SK-N-SH (cell line): ENCODE data around the gene TRPM7. TPM values are rescaled to one million over a fixed set of nuclear protein-coding genes. Genes with fewer than 3 reads are reported as not detected.

Source experiments
- CTCF ChIA-PET: fragments of 300-600, 350-600 bp; formaldehyde crosslinking; extraction: SDS; loops from one replicate; lab custom pipeline; 2021; lab: Yijun Ruan, JAX
- POLR2A ChIA-PET: fragments of 350-600 bp; sonication (Branson Sonifier 250); formaldehyde crosslinking; extraction: SDS; loops from one replicate; lab custom pipeline; 2020; ENCODE audit warnings: antibody characterized with exemption, inconsistent platforms; lab: Yijun Ruan, JAX
- DNase-seq: peaks from one replicate; pipeline ENCODE4 v3.0.0; 2012
- H2AFZ ChIP-seq: fragments of 200-600 bp; sonication (generic); 2 replicates; pipeline ENCODE4 v1.8.1; 2016; ENCODE audit warnings: antibody characterized with exemption, mild to moderate bottlenecking, low read depth
- H3F3A ChIP-seq: fragments of 200-600 bp; sonication (generic); replicated peaks from 2 replicates; pipeline ENCODE3; 2016; ENCODE audit warnings: antibody characterized with exemption, mild to moderate bottlenecking; ENCODE audit not compliant: insufficient read depth
- H3K27ac ChIP-seq, 2 experiments: fragments of 200-500 bp in 1 of 2; fragments of 200-600 bp in 1 of 2; sonication (Bioruptor generic) in 1 of 2; sonication (generic), shearing (Covaris generic) in 1 of 2; 2 replicates each; pipeline versions ENCODE4 v1.5.1 to v1.6.1; 2014 to 2016; ENCODE audit warnings: low read depth in 2 of 2, inconsistent platforms in 1 of 2, low read length in 1 of 2, mild to moderate bottlenecking in 1 of 2, mixed read lengths in 1 of 2
- H3K27me3 ChIP-seq: fragments of 200-600 bp; sonication (generic), shearing (Covaris generic); 2 replicates; pipeline ENCODE4 v1.6.1; 2016; ENCODE audit warnings: mixed run types; ENCODE audit not compliant: insufficient read depth
- H3K36me3 ChIP-seq, 2 experiments: fragments of 200-500 bp in 1 of 2; fragments of 200-600 bp in 1 of 2; sonication (Bioruptor generic) in 1 of 2; sonication (generic) in 1 of 2; replicated peaks in 1 of 2; 2 replicates each; pipeline versions ENCODE3 to v1.5.1; 2014 to 2016; ENCODE audit warnings: low read length in 1 of 2, mild to moderate bottlenecking in 1 of 2; ENCODE audit not compliant: insufficient read depth in 2 of 2, control insufficient read depth in 1 of 2
- H3K4me1 ChIP-seq, 2 experiments: fragments of 200-500 bp in 1 of 2; fragments of 200-600 bp in 1 of 2; sonication (Bioruptor generic) in 1 of 2; sonication (generic), shearing (Covaris generic) in 1 of 2; 2 replicates each; pipeline versions ENCODE4 v1.5.1 to v1.6.1; 2014 to 2016; ENCODE audit warnings: low read depth in 1 of 2, low read length in 1 of 2, mixed run types in 1 of 2; ENCODE audit not compliant: insufficient read depth in 2 of 2, control insufficient read depth in 1 of 2
- H3K4me2 ChIP-seq: fragments of 200-600 bp; sonication (generic), shearing (Covaris generic); 2 replicates; pipeline ENCODE4 v1.6.1; 2017; ENCODE audit warnings: mixed run types
- H3K4me3 ChIP-seq, 2 experiments: fragments of 200-500 bp in 1 of 2; fragments of 200-600 bp in 1 of 2; sonication (Bioruptor generic) in 1 of 2; sonication (generic), shearing (Covaris generic) in 1 of 2; 2 replicates each; pipeline versions ENCODE4 v1.5.1 to v1.8.1; 2014 to 2016; ENCODE audit warnings: low read depth in 2 of 2, inconsistent platforms in 1 of 2, low read length in 1 of 2, mild to moderate bottlenecking in 1 of 2, mixed read lengths in 1 of 2, moderate library complexity in 1 of 2
- H3K79me2 ChIP-seq: fragments of 200-600 bp; sonication (generic); 2 replicates; pipeline ENCODE4 v1.8.1; 2017; ENCODE audit warnings: mild to moderate bottlenecking; ENCODE audit not compliant: insufficient read depth
- H3K9ac ChIP-seq: fragments of 200-600 bp; sonication (generic); 2 replicates; pipeline ENCODE4 v1.6.1; 2017; ENCODE audit warnings: mixed run types
- H3K9me2 ChIP-seq: fragments of 200-600 bp; sonication (generic); 2 replicates; pipeline ENCODE4 v1.6.1; 2017; ENCODE audit warnings: mixed run types
- H3K9me3 ChIP-seq: fragments of 200-600 bp; sonication (generic); 2 replicates; pipeline ENCODE4 v1.6.1; 2017; ENCODE audit warnings: mixed run types, mild to moderate bottlenecking, moderate library complexity
- H4K20me1 ChIP-seq: fragments of 200-600 bp; sonication (generic); 2 replicates; pipeline ENCODE4 v1.6.1; 2017; ENCODE audit warnings: mild to moderate bottlenecking, mixed run types; ENCODE audit not compliant: insufficient read depth
- EZH2phosphoT487 ChIP-seq: fragments of 200-600 bp; sonication (generic); IDR thresholded peaks from 2 replicates; pipeline ENCODE4 v1.6.1; 2017; ENCODE audit warnings: low read depth, mixed run types, mild to moderate bottlenecking, antibody characterized with exemption, moderate library complexity, borderline replicate concordance
- FOXJ3 ChIP-seq: sonication (generic); formaldehyde crosslinking; IDR thresholded peaks from 2 replicates; pipeline ENCODE4 v1.5.1; 2020; ENCODE audit warnings: mild to moderate bottlenecking, missing genetic modification reagents
- FOXM1 ChIP-seq: IDR thresholded peaks from 2 replicates; pipeline ENCODE4 v1.4.0; 2012; ENCODE audit warnings: low read depth, mild to moderate bottlenecking
- MAX ChIP-seq: IDR thresholded peaks from 2 replicates; pipeline ENCODE4 v1.4.0; 2012; ENCODE audit warnings: low read depth
- NRF1 ChIP-seq: IDR thresholded peaks from 2 replicates; pipeline ENCODE4 v1.6.1; 2012; ENCODE audit warnings: low read depth, mild to moderate bottlenecking, low read length
- RXRA ChIP-seq: IDR thresholded peaks from 2 replicates; pipeline ENCODE4 v1.4.0; 2012; ENCODE audit warnings: low read depth, mild to moderate bottlenecking, borderline replicate concordance
- SIN3A ChIP-seq: IDR thresholded peaks from 2 replicates; pipeline ENCODE4 v1.6.1; 2012; ENCODE audit warnings: low read depth, mild to moderate bottlenecking, low read length, moderate library complexity, borderline replicate concordance
- TAF1 ChIP-seq: IDR thresholded peaks from 2 replicates; pipeline ENCODE4 v1.6.1; 2012; ENCODE audit warnings: low read depth, mild to moderate bottlenecking, low read length, moderate library complexity, borderline replicate concordance
- TCF12 ChIP-seq: IDR thresholded peaks from 2 replicates; pipeline ENCODE4 v1.4.0; 2012
- YY1 ChIP-seq: IDR thresholded peaks from 2 replicates; pipeline ENCODE4 v1.4.0; 2012; ENCODE audit warnings: low read depth, mild to moderate bottlenecking
- WGBS: methylation state at CpG from one replicate; pipeline ENCODE4 v1.1.6; 2017; ENCODE audit warnings: low lambda C conversion rate; 5-methylcytosine and 5-hydroxymethylcytosine counted together
- polyA plus RNA-seq, 3 experiments: library from polyadenylated mRNA; depleted of rRNA; stranded (reverse); fragments of >200 nt; gene quantifications; 2 replicates each; pipeline ENCODE4 v1.2.3, GENCODE V29; 2012
- TF ChIP-seq, protein P1 (sequence below): fragments of 150-350 bp; IDR thresholded peaks from 2 replicates; pipeline ENCODE4 v1.6.1; 2017; ENCODE audit warnings: antibody characterized with exemption, low read length, low read depth, borderline replicate concordance
- TF ChIP-seq, protein P2 (sequence below): IDR thresholded peaks from 2 replicates; pipeline ENCODE4 v1.4.0; 2012; ENCODE audit warnings: low read depth, borderline replicate concordance
- TF ChIP-seq, protein P3 (sequence below): IDR thresholded peaks from 2 replicates; pipeline ENCODE4 v1.6.1; 2012; ENCODE audit warnings: mild to moderate bottlenecking, low read depth, low read length, moderate library complexity
- TF ChIP-seq, protein P4 (sequence below): IDR thresholded peaks from 2 replicates; pipeline ENCODE4; 2012

The TRPM7 gene
- polyA plus RNA-seq, 1 of the 3 experiments (the other 2 are of a cell fraction): 5.1 TPM

DNA sequence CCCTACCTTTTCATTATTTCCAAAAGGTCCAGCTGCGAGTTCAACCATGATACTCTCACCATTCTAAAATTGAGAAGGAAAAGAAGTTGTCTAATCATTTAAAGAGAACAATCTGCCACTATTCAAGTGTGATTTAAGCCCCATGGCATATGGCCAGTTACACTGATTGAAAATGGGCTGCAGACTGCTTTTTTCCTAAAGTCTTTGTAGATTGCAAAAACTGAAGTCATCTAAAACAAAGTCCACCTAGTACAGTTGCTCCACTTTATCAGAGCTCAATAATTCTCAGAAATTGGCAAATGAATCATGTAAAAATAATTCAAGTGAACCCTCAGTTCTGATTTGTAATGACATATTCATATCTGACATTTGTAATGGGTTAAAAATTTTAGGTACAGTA is 39.7 kb upstream of the TRPM7 start:
- Histone ChIP-seq H3K4me2 (no peak overlapping the region), H3K79me2 (no peaks in the 10 kb centered on the region), H3K4me3 (no peak overlapping the region), H3K9me3 (no peaks in the 10 kb centered on the region), H3F3A (no peaks in the 10 kb centered on the region), H3K27ac (no peak overlapping the region), H3K4me1 (no peaks in the 10 kb centered on the region), H3K9me2 (no peaks in the 10 kb centered on the region), H3K36me3 (peaks cover 13 to 29% of the 10 kb centered on the region in 2 experiments), H2AFZ (no peak overlapping the region), H4K20me1 (no peaks in the 10 kb centered on the region), H3K9ac (no peak overlapping the region), H3K27me3 (no peaks in the 10 kb centered on the region)
- DNase-seq: no peak
- POLR2A ChIA-PET: no interaction called here
- WGBS: 100% methylated on average over 1 of the region's 1 CpG
- TF ChIP-seq SIN3A (no peak), TCF12 (no peak)
- TF ChIP-seq, protein P1, sequence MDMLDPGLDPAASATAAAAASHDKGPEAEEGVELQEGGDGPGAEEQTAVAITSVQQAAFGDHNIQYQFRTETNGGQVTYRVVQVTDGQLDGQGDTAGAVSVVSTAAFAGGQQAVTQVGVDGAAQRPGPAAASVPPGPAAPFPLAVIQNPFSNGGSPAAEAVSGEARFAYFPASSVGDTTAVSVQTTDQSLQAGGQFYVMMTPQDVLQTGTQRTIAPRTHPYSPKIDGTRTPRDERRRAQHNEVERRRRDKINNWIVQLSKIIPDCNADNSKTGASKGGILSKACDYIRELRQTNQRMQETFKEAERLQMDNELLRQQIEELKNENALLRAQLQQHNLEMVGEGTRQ: no peak
- CTCF ChIA-PET: interaction anchor here (1.9 kb wide), 1 partner anchor 151 kb away, joined by 4 read pairs; no protein-coding TSS in a partner anchor

DNA sequence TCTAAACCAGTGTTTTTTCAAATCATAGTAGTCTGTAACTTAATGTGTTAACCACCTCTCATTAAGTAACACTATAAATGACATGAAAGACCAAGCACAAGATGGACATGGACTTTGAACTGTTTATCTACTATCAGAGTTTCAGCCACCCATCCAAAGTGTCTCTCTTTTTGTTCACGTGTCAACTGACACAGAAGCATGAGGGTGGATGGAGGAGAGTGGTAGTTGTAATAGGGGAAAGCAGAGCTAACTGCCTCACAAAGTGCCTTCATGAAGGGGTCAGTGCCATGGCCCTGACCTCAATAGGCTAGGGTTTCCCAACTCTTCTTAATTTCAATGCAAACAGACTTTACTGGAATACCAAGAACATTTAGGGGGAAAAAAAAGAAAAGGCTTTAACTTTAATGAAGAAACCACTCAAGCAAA is 32.1 kb upstream of the TRPM7 start:
- 78% methylated on average over 1 of the region's 1 CpG for WGBS
- H3K79me2 ChIP-seq: no peaks in the 10 kb centered on the region
- H2AFZ ChIP-seq: no peak overlapping the region
- H3K9me2 ChIP-seq: no peaks in the 10 kb centered on the region
- H3K4me3 ChIP-seq: no peak overlapping the region
- no peaks in the 10 kb centered on the region for H3K4me1 ChIP-seq
- no peak overlapping the region for H3K9ac ChIP-seq
- H3K36me3 ChIP-seq: peaks cover 8 to 31% of the 10 kb centered on the region in 2 experiments
- CTCF ChIA-PET: interaction anchor here (1.6 kb wide), 1 partner anchor 158 kb away, joined by 5 read pairs; no protein-coding TSS in a partner anchor
- TF ChIP-seq EZH2phosphoT487 (no peak), YY1 (no peak), TAF1 (no peak), RXRA (no peak), NRF1 (no peak), FOXM1 (no peak), MAX (no peak), SIN3A (no peak), TCF12 (no peak), FOXJ3 (no peak)
- TF ChIP-seq, protein P2, sequence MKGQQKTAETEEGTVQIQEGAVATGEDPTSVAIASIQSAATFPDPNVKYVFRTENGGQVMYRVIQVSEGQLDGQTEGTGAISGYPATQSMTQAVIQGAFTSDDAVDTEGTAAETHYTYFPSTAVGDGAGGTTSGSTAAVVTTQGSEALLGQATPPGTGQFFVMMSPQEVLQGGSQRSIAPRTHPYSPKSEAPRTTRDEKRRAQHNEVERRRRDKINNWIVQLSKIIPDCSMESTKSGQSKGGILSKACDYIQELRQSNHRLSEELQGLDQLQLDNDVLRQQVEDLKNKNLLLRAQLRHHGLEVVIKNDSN: no peak
- TF ChIP-seq, protein P3, sequence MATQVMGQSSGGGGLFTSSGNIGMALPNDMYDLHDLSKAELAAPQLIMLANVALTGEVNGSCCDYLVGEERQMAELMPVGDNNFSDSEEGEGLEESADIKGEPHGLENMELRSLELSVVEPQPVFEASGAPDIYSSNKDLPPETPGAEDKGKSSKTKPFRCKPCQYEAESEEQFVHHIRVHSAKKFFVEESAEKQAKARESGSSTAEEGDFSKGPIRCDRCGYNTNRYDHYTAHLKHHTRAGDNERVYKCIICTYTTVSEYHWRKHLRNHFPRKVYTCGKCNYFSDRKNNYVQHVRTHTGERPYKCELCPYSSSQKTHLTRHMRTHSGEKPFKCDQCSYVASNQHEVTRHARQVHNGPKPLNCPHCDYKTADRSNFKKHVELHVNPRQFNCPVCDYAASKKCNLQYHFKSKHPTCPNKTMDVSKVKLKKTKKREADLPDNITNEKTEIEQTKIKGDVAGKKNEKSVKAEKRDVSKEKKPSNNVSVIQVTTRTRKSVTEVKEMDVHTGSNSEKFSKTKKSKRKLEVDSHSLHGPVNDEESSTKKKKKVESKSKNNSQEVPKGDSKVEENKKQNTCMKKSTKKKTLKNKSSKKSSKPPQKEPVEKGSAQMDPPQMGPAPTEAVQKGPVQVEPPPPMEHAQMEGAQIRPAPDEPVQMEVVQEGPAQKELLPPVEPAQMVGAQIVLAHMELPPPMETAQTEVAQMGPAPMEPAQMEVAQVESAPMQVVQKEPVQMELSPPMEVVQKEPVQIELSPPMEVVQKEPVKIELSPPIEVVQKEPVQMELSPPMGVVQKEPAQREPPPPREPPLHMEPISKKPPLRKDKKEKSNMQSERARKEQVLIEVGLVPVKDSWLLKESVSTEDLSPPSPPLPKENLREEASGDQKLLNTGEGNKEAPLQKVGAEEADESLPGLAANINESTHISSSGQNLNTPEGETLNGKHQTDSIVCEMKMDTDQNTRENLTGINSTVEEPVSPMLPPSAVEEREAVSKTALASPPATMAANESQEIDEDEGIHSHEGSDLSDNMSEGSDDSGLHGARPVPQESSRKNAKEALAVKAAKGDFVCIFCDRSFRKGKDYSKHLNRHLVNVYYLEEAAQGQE: no peak
- TF ChIP-seq, protein P4, sequence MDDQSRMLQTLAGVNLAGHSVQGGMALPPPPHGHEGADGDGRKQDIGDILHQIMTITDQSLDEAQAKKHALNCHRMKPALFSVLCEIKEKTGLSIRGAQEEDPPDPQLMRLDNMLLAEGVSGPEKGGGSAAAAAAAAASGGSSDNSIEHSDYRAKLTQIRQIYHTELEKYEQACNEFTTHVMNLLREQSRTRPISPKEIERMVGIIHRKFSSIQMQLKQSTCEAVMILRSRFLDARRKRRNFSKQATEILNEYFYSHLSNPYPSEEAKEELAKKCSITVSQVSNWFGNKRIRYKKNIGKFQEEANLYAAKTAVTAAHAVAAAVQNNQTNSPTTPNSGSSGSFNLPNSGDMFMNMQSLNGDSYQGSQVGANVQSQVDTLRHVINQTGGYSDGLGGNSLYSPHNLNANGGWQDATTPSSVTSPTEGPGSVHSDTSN: no peak
- H3F3A ChIP-seq: no peaks in the 10 kb centered on the region
- H3K27me3 ChIP-seq: no peaks in the 10 kb centered on the region
- no peaks in the 10 kb centered on the region for H3K9me3 ChIP-seq
- DNase-seq: no peak
- H4K20me1 ChIP-seq: no peaks in the 10 kb centered on the region
- no peak overlapping the region for H3K4me2 ChIP-seq
- POLR2A ChIA-PET: interaction anchor here (0.6 kb wide), 1 partner anchor 499 kb away, joined by 5 read pairs; no protein-coding TSS in a partner anchor
- no peak overlapping the region for H3K27ac ChIP-seq
